Upper lobe of right lung (tissue), 1 donor: ENCODE results near the gene SLC1A4. TPM values are rescaled to one million over a fixed set of nuclear protein-coding genes. Genes with fewer than 3 reads are reported as not detected.

Source experiments
- ATAC-seq: fragments of 200-7000 bp; cut with Tn5 transposase; one replicate; pipeline ENCODE4 v1.9.1; 2020; ENCODE audit warnings: mild to moderate bottlenecking, moderate library complexity
- DNase-seq: peaks from one replicate; pipeline ENCODE4 v3.0.0-alpha.2; 2020
- H3K27ac ChIP-seq: fragments of 200-600 bp; one replicate; pipeline ENCODE4 v1.8.0; 2022
- H3K27me3 ChIP-seq: fragments of 200-600 bp; one replicate; pipeline ENCODE4 v1.8.0; 2022; ENCODE audit warnings: mild to moderate bottlenecking
- H3K36me3 ChIP-seq: fragments of 200-600 bp; one replicate; pipeline ENCODE4 v1.8.0; 2022
- H3K4me1 ChIP-seq: fragments of 200-600 bp; one replicate; pipeline ENCODE4 v1.8.0; 2022
- H3K4me3 ChIP-seq: fragments of 200-600 bp; one replicate; pipeline ENCODE4 v1.8.0; 2022; ENCODE audit warnings: mild to moderate bottlenecking
- H3K9me3 ChIP-seq: fragments of 200-600 bp; one replicate; pipeline ENCODE4 v1.8.0; 2022
- CTCF ChIP-seq: fragments of 200-600 bp; IDR thresholded peaks from one replicate; pipeline ENCODE4 v1.8.0; 2022; ENCODE audit warnings: antibody characterized with exemption
- intact Hi-C: fragments of 100-400 bp; cut with DNase I; formaldehyde crosslinking; loops from one replicate; pipeline ENCODE4 v1.11.0; 2022
- total RNA-seq: library from RNA; stranded (reverse); fragmentation: NEBNext Ultra II Directional; extraction: Animal tissue kit (Norgen Biotek cat#: 25700); gene quantifications from one replicate; pipeline ENCODE4 v1.2.1, GENCODE V29; 2021
- donor health status: DM: no; HTN: yes; CAD: no; lungs with severe emphysema.

Gene SLC1A4
- total RNA-seq, 1 donor from 2014 or later, result 12.2 TPM

GRCh38 chr2:64982932-64983331, 6.3 kb upstream of the SLC1A4 start:
- DNase-seq (no peak), ATAC-seq (no peak)
- TF ChIP-seq CTCF, result no peak
- Histone ChIP-seq H3K9me3 (no peaks in the 10 kb centered on the region), H3K36me3 (no peaks in the 10 kb centered on the region), H3K27me3 (no peaks in the 10 kb centered on the region), H3K4me3 (no peak overlapping the region), H3K27ac (no peak overlapping the region), H3K4me1 (no peaks in the 10 kb centered on the region)
- intact Hi-C loops, result no loop called here

GRCh38 chr2:64985447-64985846, 3.8 kb upstream of the SLC1A4 start:
- no peak for ATAC-seq
- TF ChIP-seq CTCF, result no peak
- intact Hi-C loops, result no loop called here

GRCh38 chr2:64987001-64987955, 1.9 kb upstream of the SLC1A4 start:
- no peak for TF ChIP-seq CTCF
- ATAC-seq (no peak), DNase-seq (no peak)
- Histone ChIP-seq H3K4me1 (peaks cover 12% of the 10 kb centered on the region), H3K9me3 (no peaks in the 10 kb centered on the region), H3K36me3 (no peaks in the 10 kb centered on the region), H3K27ac (no peak overlapping the region), H3K27me3 (no peaks in the 10 kb centered on the region), H3K4me3 (peak overlapping the region; percentile 85)
- intact Hi-C loops, result no loop called here

More at GRCh38 chr2:64985447-64985846, 3.8 kb upstream of the SLC1A4 start:
- no peaks in the 10 kb centered on the region for H3K9me3 ChIP-seq
- no peaks in the 10 kb centered on the region for H3K36me3 ChIP-seq
- H3K4me1 ChIP-seq, result peaks cover 8% of the 10 kb centered on the region
- H3K27me3 ChIP-seq, result no peaks in the 10 kb centered on the region
- no peak for DNase-seq
- H3K27ac ChIP-seq, result no peak overlapping the region
- no peak overlapping the region for H3K4me3 ChIP-seq

DNA sequence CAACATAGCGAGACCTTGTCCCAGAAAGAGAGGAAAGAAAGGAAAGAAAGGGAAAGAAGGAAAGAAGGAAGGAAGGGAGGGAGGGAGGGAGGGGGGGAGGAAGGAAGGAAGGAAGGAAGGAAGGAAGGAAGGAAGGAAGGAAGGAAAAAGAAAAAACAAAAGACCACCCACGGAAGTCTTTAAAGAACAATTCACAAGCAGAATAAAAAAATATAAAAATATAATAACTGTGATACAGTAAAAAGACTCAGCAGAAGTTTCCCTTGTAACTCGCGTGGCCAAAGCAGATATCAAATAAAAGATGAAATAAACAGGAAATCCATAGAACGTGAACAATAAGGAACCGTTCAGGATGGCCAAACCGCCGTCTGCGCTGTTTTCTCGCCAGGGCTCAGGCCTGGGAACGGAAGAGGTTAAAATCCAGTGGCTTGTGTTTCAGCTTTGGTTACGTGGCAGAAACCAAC, 1.2 kb upstream of the SLC1A4 start:
- DNase-seq (no peak), ATAC-seq (no peak)
- peaks cover 12% of the 10 kb centered on the region for H3K4me1 ChIP-seq
- H3K27ac ChIP-seq, result peak overlapping the region; percentile 95
- TF ChIP-seq CTCF, result no peak
- no peaks in the 10 kb centered on the region for H3K9me3 ChIP-seq
- peak overlapping the region; percentile 85 for H3K4me3 ChIP-seq
- no peaks in the 10 kb centered on the region for H3K36me3 ChIP-seq
- intact Hi-C loops, result no loop called here
- H3K27me3 ChIP-seq, result no peaks in the 10 kb centered on the region

GRCh38 chr2:64988420-64989125, 626 bp upstream of the SLC1A4 start:
- intact Hi-C loops, result no loop called here
- ATAC-seq (peak; percentile 79), DNase-seq (peak; percentile 78)
- peak overlapping the region; percentile 95 for H3K27ac ChIP-seq
- TF ChIP-seq CTCF, result peak; percentile 42
- no peaks in the 10 kb centered on the region for H3K27me3 ChIP-seq
- H3K4me3 ChIP-seq, result peak overlapping the region; percentile 85
- peaks cover 12% of the 10 kb centered on the region for H3K4me1 ChIP-seq
- H3K9me3 ChIP-seq, result no peaks in the 10 kb centered on the region
- no peaks in the 10 kb centered on the region for H3K36me3 ChIP-seq
